ENCODE measurements around the gene TRABD.
"Not testable (repeated sequence)": the region's sequence is repeated elsewhere in the genome, so short reads cannot be mapped to it uniquely, and the experiment has no call there.

TRABD gene

GRCh38 chr22:50157709-50158375 lies 27.9 kb upstream of the TRABD start:
- no peak for FAIRE-seq
- TF ChIP-seq TAF1 (IDR thresholded peaks at IDR 0.05; ENCODE audit: borderline replicate concordance, low read depth, low read length) (no peak), POLR2AphosphoS5 (IDR thresholded peaks at IDR 0.05; ENCODE audit: low read depth, low read length) (no peak), POLR2A (IDR thresholded peaks at IDR 0.05; ENCODE audit: low read depth, low read length) (no peak)
- DNase-seq (ENCODE audit: insufficient read length): no peak

- no peak for FAIRE-seq
- no peak for TF ChIP-seq POLR2A (IDR thresholded peaks at IDR 0.05; ENCODE audit: low read depth, low read length)
- no peak for TF ChIP-seq TAF1 (IDR thresholded peaks at IDR 0.05; ENCODE audit: borderline replicate concordance, low read depth, low read length)
- no peak for TF ChIP-seq POLR2AphosphoS5 (IDR thresholded peaks at IDR 0.05; ENCODE audit: low read depth, low read length)
Measured at GRCh38 chr22:50160947-50161346, 24.8 kb upstream of the TRABD start.

GRCh38 chr22:50161508-50162390 lies 24.0 kb upstream of the TRABD start:
- no peak for TF ChIP-seq TAF1 (IDR thresholded peaks at IDR 0.05; ENCODE audit: borderline replicate concordance, low read depth, low read length)
- no peak for TF ChIP-seq POLR2AphosphoS5 (IDR thresholded peaks at IDR 0.05; ENCODE audit: low read depth, low read length)
- TF ChIP-seq POLR2A (IDR thresholded peaks at IDR 0.05; ENCODE audit: low read depth, low read length): no peak
- DNase-seq (ENCODE audit: insufficient read length) (no peak), FAIRE-seq (no peak)

More at GRCh38 chr22:50160947-50161346, 24.8 kb upstream of the TRABD start:
- DNase-seq (ENCODE audit: insufficient read length): no peak

- no peak for TF ChIP-seq TAF1 (IDR thresholded peaks at IDR 0.05; ENCODE audit: borderline replicate concordance, low read depth, low read length)
- TF ChIP-seq POLR2A (IDR thresholded peaks at IDR 0.05; ENCODE audit: low read depth, low read length): no peak
- no peak for TF ChIP-seq POLR2AphosphoS5 (IDR thresholded peaks at IDR 0.05; ENCODE audit: low read depth, low read length)
- FAIRE-seq: no peak
- DNase-seq (ENCODE audit: insufficient read length): no peak
Measured at GRCh38 chr22:50162391-50162956, 23.2 kb upstream of the TRABD start.

GRCh38 chr22:50165436-50166123 lies 20.1 kb upstream of the TRABD start:
- FAIRE-seq: no peak
- no peak for DNase-seq (ENCODE audit: insufficient read length)
- no peak for TF ChIP-seq POLR2A (IDR thresholded peaks at IDR 0.05; ENCODE audit: low read depth, low read length)

GRCh38 chr22:50167689-50168489 lies 17.8 kb upstream of the TRABD start:
- FAIRE-seq (no peak), DNase-seq (ENCODE audit: insufficient read length) (no peak)
- TF ChIP-seq POLR2A (IDR thresholded peaks at IDR 0.05; ENCODE audit: low read depth, low read length): no peak
- no peak for TF ChIP-seq TAF1 (IDR thresholded peaks at IDR 0.05; ENCODE audit: borderline replicate concordance, low read depth, low read length)
- no peak for TF ChIP-seq POLR2AphosphoS5 (IDR thresholded peaks at IDR 0.05; ENCODE audit: low read depth, low read length)

- FAIRE-seq; DNase-seq (ENCODE audit: insufficient read length): not testable (repeated sequence)
Measured at GRCh38 chr22:50168490-50169180, 17.1 kb upstream of the TRABD start.

GRCh38 chr22:50169181-50169759 lies 16.4 kb upstream of the TRABD start:
- no peak for DNase-seq (ENCODE audit: insufficient read length)
- no peak for FAIRE-seq
- TF ChIP-seq POLR2AphosphoS5 (IDR thresholded peaks at IDR 0.05; ENCODE audit: low read depth, low read length) (no peak), POLR2A (IDR thresholded peaks at IDR 0.05; ENCODE audit: low read depth, low read length) (no peak), TAF1 (IDR thresholded peaks at IDR 0.05; ENCODE audit: borderline replicate concordance, low read depth, low read length) (no peak)

- TF ChIP-seq POLR2AphosphoS5 (IDR thresholded peaks at IDR 0.05; ENCODE audit: low read depth, low read length) (no peak), POLR2A (IDR thresholded peaks at IDR 0.05; ENCODE audit: low read depth, low read length) (no peak), TAF1 (IDR thresholded peaks at IDR 0.05; ENCODE audit: borderline replicate concordance, low read depth, low read length) (no peak)
- DNase-seq (ENCODE audit: insufficient read length): no peak
- no peak for FAIRE-seq
Measured at GRCh38 chr22:50169774-50170341, 15.9 kb upstream of the TRABD start.
